Suprapubic skin (tissue), 4 donors: Measurements from ENCODE around the gene MAP6.

ENCODE experiments used
- POLR2A ChIP-seq, 2 donors: fragments of 450-650 bp; IDR thresholded peaks; one replicate each; pipeline ENCODE4 v1.6.1; 2017; ENCODE audit warnings: antibody characterized with exemption in 2 of 2, mild to moderate bottlenecking in 2 of 2, moderate library complexity in 2 of 2
- POLR2AphosphoS5 ChIP-seq, 3 donors: sonication (generic); formaldehyde crosslinking; IDR thresholded peaks; one replicate each; pipeline ENCODE4 v1.6.1; 2017; ENCODE audit warnings: antibody characterized with exemption in 3 of 3
- TF ChIP-seq, protein P1 (sequence below), 2 donors: fragments of 200-600 bp in 1 of 2; fragments of 450-650 bp in 1 of 2; sonication (generic) in 1 of 2; IDR thresholded peaks; one replicate each; pipeline ENCODE4 v1.5.1; 2016 to 2019; ENCODE audit warnings: antibody characterized with exemption in 2 of 2, mild to moderate bottlenecking in 1 of 2, moderate library complexity in 1 of 2

DNA sequence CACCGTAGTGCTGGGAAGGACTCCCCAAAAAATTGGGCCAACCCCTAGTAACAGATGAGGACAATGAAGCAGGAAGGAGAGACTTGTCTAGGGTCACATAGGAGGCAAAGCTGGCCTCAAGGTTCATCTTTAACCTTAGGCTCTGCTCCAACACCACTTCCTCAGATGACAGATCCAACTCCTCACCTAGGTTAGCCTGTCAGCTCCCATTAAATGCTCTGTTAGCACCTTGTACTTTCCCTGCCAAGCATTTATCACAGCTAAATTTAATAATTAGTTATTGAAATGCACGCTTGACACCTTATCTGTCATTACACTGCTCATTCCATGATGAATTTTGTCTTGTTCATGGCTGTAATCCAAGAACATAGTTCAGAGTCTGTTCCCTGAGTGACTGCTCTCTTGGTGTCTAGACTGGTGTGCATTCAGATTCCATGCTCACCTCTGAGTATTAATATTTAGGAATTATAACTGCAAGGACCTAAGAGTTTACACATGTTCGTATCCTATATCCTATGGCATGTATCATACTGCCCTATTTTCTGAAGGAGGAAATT lies 18.6 kb downstream of the MAP6 start:
- TF ChIP-seq POLR2A (IDR thresholded peaks at IDR 0.05) (no peak), POLR2AphosphoS5 (IDR thresholded peaks at IDR 0.05) (no peak)
- TF ChIP-seq, protein P1, sequence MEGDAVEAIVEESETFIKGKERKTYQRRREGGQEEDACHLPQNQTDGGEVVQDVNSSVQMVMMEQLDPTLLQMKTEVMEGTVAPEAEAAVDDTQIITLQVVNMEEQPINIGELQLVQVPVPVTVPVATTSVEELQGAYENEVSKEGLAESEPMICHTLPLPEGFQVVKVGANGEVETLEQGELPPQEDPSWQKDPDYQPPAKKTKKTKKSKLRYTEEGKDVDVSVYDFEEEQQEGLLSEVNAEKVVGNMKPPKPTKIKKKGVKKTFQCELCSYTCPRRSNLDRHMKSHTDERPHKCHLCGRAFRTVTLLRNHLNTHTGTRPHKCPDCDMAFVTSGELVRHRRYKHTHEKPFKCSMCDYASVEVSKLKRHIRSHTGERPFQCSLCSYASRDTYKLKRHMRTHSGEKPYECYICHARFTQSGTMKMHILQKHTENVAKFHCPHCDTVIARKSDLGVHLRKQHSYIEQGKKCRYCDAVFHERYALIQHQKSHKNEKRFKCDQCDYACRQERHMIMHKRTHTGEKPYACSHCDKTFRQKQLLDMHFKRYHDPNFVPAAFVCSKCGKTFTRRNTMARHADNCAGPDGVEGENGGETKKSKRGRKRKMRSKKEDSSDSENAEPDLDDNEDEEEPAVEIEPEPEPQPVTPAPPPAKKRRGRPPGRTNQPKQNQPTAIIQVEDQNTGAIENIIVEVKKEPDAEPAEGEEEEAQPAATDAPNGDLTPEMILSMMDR (IDR thresholded peaks at IDR 0.05): no peak
